Smooth muscle cell (in vitro differentiated cells): ENCODE measurements around the gene COQ9. TPM values are rescaled to one million over a fixed set of nuclear protein-coding genes. Genes with fewer than 3 reads are reported as not detected.

Source experiments
- DNase-seq: peaks from one replicate; lab custom pipeline; 2025; ENCODE audit not compliant: unreplicated experiment; lab: John Stamatoyannopoulos, UW
- H2AFZ ChIP-seq: fragments of 200-600 bp; sonication (generic); 2 replicates; pipeline ENCODE4 v1.6.0; 2016; ENCODE audit warnings: antibody characterized with exemption, low read depth, mild to moderate bottlenecking
- H3F3A ChIP-seq: fragments of 200-600 bp; sonication (generic); 2 replicates; pipeline ENCODE4 v1.6.0; 2017; ENCODE audit warnings: antibody characterized with exemption, low read depth
- H3K27ac ChIP-seq: fragments of 200-600 bp; sonication (generic); 2 replicates; pipeline ENCODE4 v1.5.1; 2016; ENCODE audit warnings: low read depth, mild to moderate bottlenecking
- H3K27me3 ChIP-seq: fragments of 200-600 bp; sonication (generic); 2 replicates; pipeline ENCODE4 v1.6.1; 2016; ENCODE audit warnings: low read depth, mild to moderate bottlenecking
- H3K36me3 ChIP-seq: fragments of 200-600 bp; sonication (generic); 2 replicates; pipeline ENCODE4 v1.5.1; 2016; ENCODE audit warnings: low read depth
- H3K4me1 ChIP-seq: fragments of 200-600 bp; sonication (generic); 2 replicates; pipeline ENCODE4 v1.5.1; 2016; ENCODE audit warnings: low read depth
- H3K4me2 ChIP-seq: fragments of 200-600 bp; sonication (generic); 2 replicates; pipeline ENCODE4 v1.6.0; 2016; ENCODE audit warnings: mild to moderate bottlenecking
- H3K4me3 ChIP-seq: fragments of 200-600 bp; sonication (generic); 2 replicates; pipeline ENCODE4 v1.5.1; 2016; ENCODE audit warnings: mild to moderate bottlenecking
- H3K79me2 ChIP-seq: fragments of 200-600 bp; sonication (generic); 2 replicates; pipeline ENCODE4 v1.6.0; 2016; ENCODE audit warnings: low read depth, mild to moderate bottlenecking
- H3K9ac ChIP-seq: fragments of 200-600 bp; sonication (generic); 2 replicates; pipeline ENCODE4 v1.6.0; 2016; ENCODE audit warnings: low read depth
- H3K9me3 ChIP-seq: fragments of 200-600 bp; sonication (generic); replicated peaks from 2 replicates; pipeline ENCODE4 v1.5.1; 2016; ENCODE audit warnings: low read depth
- H4K20me1 ChIP-seq: fragments of 200-600 bp; sonication (generic); 2 replicates; pipeline ENCODE4 v1.6.0; 2016; ENCODE audit warnings: low read depth
- CTCF ChIP-seq: fragments of 200-600 bp; sonication (generic); IDR thresholded peaks from 2 replicates; pipeline ENCODE4 v1.5.1; 2017; ENCODE audit warnings: borderline replicate concordance, mild to moderate bottlenecking, antibody characterized with exemption; ENCODE audit not compliant: insufficient read depth, poor library complexity, severe bottlenecking
- WGBS: methylation state at CpG from one replicate; pipeline ENCODE4 v1.1.7; 2016; ENCODE audit warnings: low lambda C conversion rate; 5-methylcytosine and 5-hydroxymethylcytosine counted together
- polyA plus RNA-seq: library from polyadenylated mRNA; unstranded; fragments of >200 nt; fragmentation: Nextera tagmentation; extraction: Ambion mirVana; gene quantifications from 2 replicates; pipeline ENCODE4 v1.2.1, GENCODE V29; 2016
- total RNA-seq: library from RNA; depleted of rRNA; stranded (reverse); fragments of >200 nt; gene quantifications from 2 replicates; pipeline ENCODE4 v1.2.3, GENCODE V29; 2014

Gene COQ9
- total and polyA plus RNA-seq, 2 experiments from 2014 or later = 34.7 to 62.1 TPM

DNA sequence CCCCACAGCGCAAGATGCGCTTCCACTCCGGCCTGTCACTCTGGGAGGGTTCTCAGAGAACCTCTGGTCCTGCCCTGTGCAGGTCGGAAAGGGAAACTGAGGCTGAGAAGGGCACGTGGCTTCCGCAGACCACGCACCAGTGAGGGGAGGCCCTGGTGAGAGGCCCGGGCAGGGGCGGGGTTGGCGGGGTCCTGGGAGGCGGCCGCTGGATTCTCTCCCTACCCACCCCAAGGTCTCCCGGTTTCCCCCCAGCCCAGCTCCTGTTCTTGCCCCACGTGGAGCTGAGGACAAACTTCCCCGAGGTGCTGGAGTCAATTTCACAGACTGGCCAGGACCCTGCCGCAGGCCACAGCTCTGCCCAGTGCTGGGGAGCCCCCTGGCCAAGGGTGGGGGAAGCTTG is 31.2 kb upstream of the COQ9 start:
- WGBS = 95% methylated on average over 12 of the region's 16 CpGs
- no peak overlapping the region for H3K4me3 ChIP-seq

DNA sequence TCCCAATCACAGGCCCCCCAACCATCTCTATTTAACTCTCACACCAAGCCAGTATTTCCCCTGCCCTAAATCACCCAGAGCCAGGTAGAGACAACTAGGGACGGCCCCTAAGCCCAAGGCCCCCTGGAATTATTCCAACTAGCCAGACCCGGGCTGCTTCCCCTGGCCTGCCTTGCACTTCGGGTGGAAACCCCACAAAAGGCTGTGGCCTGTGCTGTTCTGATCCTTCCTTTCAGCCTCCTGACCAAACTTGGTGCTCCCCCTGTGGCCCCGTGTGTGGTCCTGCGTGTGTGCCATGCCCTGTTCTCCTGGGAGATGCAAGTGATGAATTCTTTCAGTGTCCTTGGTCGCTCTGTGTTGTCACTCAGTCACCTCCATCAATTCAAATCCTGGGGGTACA is 27.8 kb upstream of the COQ9 start:
- H4K20me1 ChIP-seq = no peaks in the 10 kb centered on the region
- H3K4me3 ChIP-seq = no peak overlapping the region
- TF ChIP-seq CTCF = no peak
- H3K36me3 ChIP-seq = no peaks in the 10 kb centered on the region
- no peak overlapping the region for H3K9ac ChIP-seq
- no peaks in the 10 kb centered on the region for H3K27me3 ChIP-seq
- H3K79me2 ChIP-seq = no peaks in the 10 kb centered on the region
- WGBS = 89% methylated on average over 6 of the region's 6 CpGs
- no peak overlapping the region for H3K27ac ChIP-seq
- H3K4me2 ChIP-seq = no peak overlapping the region
- H2AFZ ChIP-seq = peak overlapping the region; percentile 85
- no peak for DNase-seq
- H3K9me3 ChIP-seq = no peaks in the 10 kb centered on the region
- H3F3A ChIP-seq = no peaks in the 10 kb centered on the region
- H3K4me1 ChIP-seq = peaks cover 5% of the 10 kb centered on the region

More for the DNA sequence above, 31.2 kb upstream of the COQ9 start:
- H3K4me1 ChIP-seq = peaks cover 5% of the 10 kb centered on the region
- H3F3A ChIP-seq = no peaks in the 10 kb centered on the region
- DNase-seq = no peak
- H4K20me1 ChIP-seq = no peaks in the 10 kb centered on the region
- no peak overlapping the region for H2AFZ ChIP-seq
- no peaks in the 10 kb centered on the region for H3K79me2 ChIP-seq
- H3K36me3 ChIP-seq = no peaks in the 10 kb centered on the region
- H3K9me3 ChIP-seq = no peaks in the 10 kb centered on the region
- no peak for TF ChIP-seq CTCF
- H3K4me2 ChIP-seq = no peak overlapping the region
- no peaks in the 10 kb centered on the region for H3K27me3 ChIP-seq
- no peak overlapping the region for H3K27ac ChIP-seq
- H3K9ac ChIP-seq = no peak overlapping the region

DNA sequence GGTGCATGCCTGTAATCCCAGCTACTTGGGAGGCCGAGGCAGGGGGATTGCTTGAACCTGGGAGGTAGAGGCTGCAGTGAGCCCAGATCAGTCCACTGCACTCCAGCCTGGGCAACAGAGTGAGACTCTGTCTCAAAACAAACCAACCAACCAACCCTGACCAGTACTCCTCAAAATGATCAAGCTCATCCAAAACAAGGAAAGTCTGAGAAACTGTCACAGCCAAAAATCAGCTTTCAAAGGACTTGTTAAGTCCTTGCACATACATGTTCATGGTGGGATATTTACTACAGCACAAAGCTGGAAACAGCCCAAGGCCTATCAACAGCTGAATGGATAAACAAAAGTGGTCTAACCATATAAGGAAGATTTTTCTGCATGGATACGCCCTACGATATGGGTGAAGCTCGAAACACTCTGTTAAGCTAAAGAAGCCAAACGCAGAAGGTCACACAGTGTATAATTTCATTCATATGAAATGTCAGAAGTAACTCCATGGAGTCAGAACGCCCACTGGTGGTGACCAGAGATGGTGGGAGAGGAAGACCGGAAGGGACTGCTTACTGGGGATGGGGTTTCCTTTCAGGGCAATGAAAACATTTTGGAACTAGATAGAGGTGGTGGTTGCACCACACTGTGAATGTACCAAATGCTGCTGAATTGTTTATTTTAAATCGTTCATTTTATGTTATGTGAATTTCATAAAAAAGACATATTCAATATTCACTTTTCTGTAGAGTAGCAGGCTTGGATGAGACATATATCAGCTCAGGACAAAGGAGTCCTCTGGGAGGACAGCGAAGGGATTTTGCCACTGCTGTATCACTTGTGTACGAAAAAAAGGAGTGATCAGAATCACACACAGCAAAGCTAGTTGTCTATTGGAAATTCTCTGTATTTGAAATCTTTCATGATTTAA is 25.0 kb upstream of the COQ9 start:
- H3K4me3 ChIP-seq = no peak overlapping the region
- H3K36me3 ChIP-seq = no peaks in the 10 kb centered on the region
- H3K9me3 ChIP-seq = no peaks in the 10 kb centered on the region
- peak overlapping the region; percentile 18 for H2AFZ ChIP-seq
- H3K4me1 ChIP-seq = peaks cover 5% of the 10 kb centered on the region
- H4K20me1 ChIP-seq = no peaks in the 10 kb centered on the region
- H3K9ac ChIP-seq = no peak overlapping the region
- 52% methylated on average over 10 of the region's 10 CpGs for WGBS
- no peaks in the 10 kb centered on the region for H3K79me2 ChIP-seq
- no peak for DNase-seq
- H3K27ac ChIP-seq = no peak overlapping the region
- no peak overlapping the region for H3K4me2 ChIP-seq
- peak; percentile 55 for TF ChIP-seq CTCF
- H3F3A ChIP-seq = no peaks in the 10 kb centered on the region
- no peaks in the 10 kb centered on the region for H3K27me3 ChIP-seq
